Thyroid gland (tissue), 4 donors: ENCODE measurements around the gene SLC2A1. TPM values are rescaled to one million over a fixed set of nuclear protein-coding genes. Genes with fewer than 3 reads are reported as not detected.

ENCODE experiments used
- DNase-seq, 2 donors: peaks; one replicate each; pipeline ENCODE4 v3.0.0-alpha.2; 2019
- H3K27ac ChIP-seq, 3 donors: fragments of 200-600 bp; sonication (generic); 1 replicate in 2 of 3; 2 replicates in 1 of 3; pipeline ENCODE4 v1.5.1; 2016 to 2019; ENCODE audit warnings: mild to moderate bottlenecking in 1 of 3, moderate library complexity in 1 of 3
- H3K27me3 ChIP-seq: fragments of 200-600 bp; sonication (generic); one replicate; pipeline ENCODE4 v1.5.1; 2019
- H3K36me3 ChIP-seq, 2 donors: fragments of 200-600 bp; sonication (generic); one replicate each; pipeline ENCODE4 v1.5.1; 2016 to 2019
- H3K4me1 ChIP-seq, 2 donors: fragments of 200-600 bp; sonication (generic); one replicate each; pipeline ENCODE4 v1.5.1; 2017 to 2019
- H3K4me3 ChIP-seq, 3 donors: fragments of 200-600 bp; sonication (generic); replicated peaks in 1 of 3; 1 replicate in 2 of 3; 2 replicates in 1 of 3; pipeline ENCODE4 v1.5.1; 2016; ENCODE audit warnings: mild to moderate bottlenecking in 1 of 3
- H3K9me3 ChIP-seq: fragments of 200-600 bp; sonication (generic); one replicate; pipeline ENCODE4 v1.5.1; 2017
- POLR2A ChIP-seq, 2 donors: fragments of 450-650 bp; IDR thresholded peaks; one replicate each; pipeline ENCODE4 v1.6.1; 2017; ENCODE audit warnings: antibody characterized with exemption in 2 of 2, mild to moderate bottlenecking in 2 of 2, moderate library complexity in 1 of 2
- whole genome bisulfite sequencing, 2 donors: methylation state at CpG; one replicate each; pipeline ENCODE4 v1.1.5; 2017; 5-methylcytosine and 5-hydroxymethylcytosine counted together
- intact Hi-C: fragments of 100-400 bp; cut with DNase I; formaldehyde crosslinking; loops from one replicate; pipeline ENCODE4 v1.15.1; 2023
- total RNA-seq, 4 donors: library from RNA; depleted of rRNA; stranded (reverse); fragments of >200 nt; gene quantifications; one replicate each; pipeline ENCODE4 v1.2.3, GENCODE V29; 2016
- TF ChIP-seq, protein P1 (sequence below), 6 experiments: fragments of 200-600 bp in 3 of 6; fragments of 450-650 bp in 3 of 6; sonication (generic) in 3 of 6; IDR thresholded peaks; one replicate each; pipeline ENCODE4 v1.5.1; 2016 to 2019; ENCODE audit warnings: antibody characterized with exemption in 6 of 6, mild to moderate bottlenecking in 2 of 6, inconsistent platforms in 1 of 6, moderate library complexity in 1 of 6

SLC2A1 gene
- total RNA-seq, 4 donors from 2014 or later, result 15.0 to 208 (median 91.4) TPM

DNA sequence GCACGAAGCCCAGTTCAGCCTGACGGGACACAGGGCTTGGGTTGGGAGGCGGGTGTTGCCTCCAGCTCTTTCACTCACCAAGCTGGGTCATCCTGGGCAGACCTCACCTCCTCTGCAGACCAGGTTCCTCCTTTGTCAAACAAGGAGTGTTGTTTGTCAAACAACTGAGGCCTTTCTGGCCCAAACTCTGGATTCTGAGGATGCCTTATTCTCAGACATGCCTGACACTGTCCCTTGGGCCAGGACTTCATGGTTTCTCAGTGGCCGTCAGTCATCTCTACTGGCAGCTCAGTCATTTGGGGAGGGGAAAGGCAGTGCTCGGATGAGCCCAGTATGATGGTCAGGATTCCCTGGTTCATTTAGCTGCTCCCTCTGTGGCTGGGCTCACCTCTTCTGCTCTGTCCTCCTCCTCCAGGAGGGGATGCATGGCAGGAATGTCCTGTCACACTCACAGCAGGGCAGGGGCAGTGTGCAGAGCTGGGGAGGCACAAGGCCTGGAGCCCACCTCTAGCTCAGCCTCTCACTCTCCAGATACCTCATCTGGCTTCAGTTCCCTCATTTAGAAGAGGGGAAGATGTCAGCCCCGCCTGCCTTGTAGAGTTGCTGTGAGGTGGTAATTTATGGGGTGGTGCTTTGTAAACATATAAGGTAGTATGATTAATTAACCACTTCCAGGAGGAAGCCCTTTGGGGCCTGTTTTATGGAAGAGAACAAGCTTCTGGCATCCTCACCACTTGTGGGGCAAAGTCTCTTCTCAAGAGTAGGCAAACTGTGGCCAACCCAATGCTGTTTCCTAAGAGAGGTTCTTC lies 20.6 kb downstream of the SLC2A1 start:
- no peaks in the 10 kb centered on the region for H3K27me3 ChIP-seq
- no peak overlapping the region for H3K4me3 ChIP-seq
- H3K36me3 ChIP-seq, result no peaks in the 10 kb centered on the region
- no peaks in the 10 kb centered on the region for H3K9me3 ChIP-seq
- WGBS, 2 donors, result 92 to 94% methylated on average over 6 of the region's 6 CpGs
- H3K4me1 ChIP-seq, result peaks cover 54 to 71% of the 10 kb centered on the region in 2 donors
- intact Hi-C loops, result no loop called here
- DNase-seq, result no peak
- TF ChIP-seq, protein P1, sequence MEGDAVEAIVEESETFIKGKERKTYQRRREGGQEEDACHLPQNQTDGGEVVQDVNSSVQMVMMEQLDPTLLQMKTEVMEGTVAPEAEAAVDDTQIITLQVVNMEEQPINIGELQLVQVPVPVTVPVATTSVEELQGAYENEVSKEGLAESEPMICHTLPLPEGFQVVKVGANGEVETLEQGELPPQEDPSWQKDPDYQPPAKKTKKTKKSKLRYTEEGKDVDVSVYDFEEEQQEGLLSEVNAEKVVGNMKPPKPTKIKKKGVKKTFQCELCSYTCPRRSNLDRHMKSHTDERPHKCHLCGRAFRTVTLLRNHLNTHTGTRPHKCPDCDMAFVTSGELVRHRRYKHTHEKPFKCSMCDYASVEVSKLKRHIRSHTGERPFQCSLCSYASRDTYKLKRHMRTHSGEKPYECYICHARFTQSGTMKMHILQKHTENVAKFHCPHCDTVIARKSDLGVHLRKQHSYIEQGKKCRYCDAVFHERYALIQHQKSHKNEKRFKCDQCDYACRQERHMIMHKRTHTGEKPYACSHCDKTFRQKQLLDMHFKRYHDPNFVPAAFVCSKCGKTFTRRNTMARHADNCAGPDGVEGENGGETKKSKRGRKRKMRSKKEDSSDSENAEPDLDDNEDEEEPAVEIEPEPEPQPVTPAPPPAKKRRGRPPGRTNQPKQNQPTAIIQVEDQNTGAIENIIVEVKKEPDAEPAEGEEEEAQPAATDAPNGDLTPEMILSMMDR (IDR thresholded peaks at IDR 0.05), result no peak
- TF ChIP-seq POLR2A (IDR thresholded peaks at IDR 0.05), result no peak
- peak overlapping the region; percentile 74 to 92 (median 82) for H3K27ac ChIP-seq

- no peak for TF ChIP-seq POLR2A (IDR thresholded peaks at IDR 0.05)
- TF ChIP-seq, protein P1 (IDR thresholded peaks at IDR 0.05), result no peak
- H3K27me3 ChIP-seq, result no peaks in the 10 kb centered on the region
- no peaks in the 10 kb centered on the region for H3K9me3 ChIP-seq
- H3K4me1 ChIP-seq, result peaks cover 49 to 71% of the 10 kb centered on the region in 2 donors
- H3K4me3 ChIP-seq, result no peak overlapping the region
- whole genome bisulfite sequencing, 2 donors, result 95 to 100% methylated on average over 6 of the region's 6 CpGs
- H3K36me3 ChIP-seq, result no peaks in the 10 kb centered on the region
- no peak overlapping the region for H3K27ac ChIP-seq
- intact Hi-C loops, result no loop called here
- no peak for DNase-seq
These were observed 21.4 kb downstream of the SLC2A1 start for GRCh38 chr1:42937141-42937696.

- Histone ChIP-seq H3K36me3 (no peaks in the 10 kb centered on the region), H3K4me1 (peaks cover 50 to 71% of the 10 kb centered on the region in 2 donors), H3K9me3 (no peaks in the 10 kb centered on the region), H3K4me3 (no peak overlapping the region), H3K27me3 (no peaks in the 10 kb centered on the region), H3K27ac (no peak overlapping the region)
- no peak for DNase-seq
- intact Hi-C loops, result no loop called here
- 73 to 89% methylated on average over 5 to 7 of the region's 7 CpGs for WGBS, 2 donors
- TF ChIP-seq, protein P1 (IDR thresholded peaks at IDR 0.05), result no peak
- no peak for TF ChIP-seq POLR2A (IDR thresholded peaks at IDR 0.05)
These were observed 22.2 kb downstream of the SLC2A1 start for GRCh38 chr1:42936309-42937078.

GRCh38 chr1:42935971-42936308 lies 22.7 kb downstream of the SLC2A1 start:
- Histone ChIP-seq H3K4me3 (no peak overlapping the region), H3K9me3 (no peaks in the 10 kb centered on the region), H3K27me3 (no peaks in the 10 kb centered on the region), H3K4me1 (peaks cover 49 to 70% of the 10 kb centered on the region in 2 donors), H3K36me3 (no peaks in the 10 kb centered on the region), H3K27ac (no peak overlapping the region)
- no peak for TF ChIP-seq POLR2A (IDR thresholded peaks at IDR 0.05)
- TF ChIP-seq, protein P1 (IDR thresholded peaks at IDR 0.05), result no peak
- intact Hi-C loops, result no loop called here
- no peak for DNase-seq
- WGBS, 2 donors, result 93 to 98% methylated on average over 5 of the region's 5 CpGs
